GM12892 (cell line): ENCODE data around the gene GPR89B.
"Not testable (repeated sequence)": the region's sequence is repeated elsewhere in the genome, so short reads cannot be mapped to it uniquely, and the experiment has no call there.

Source experiments
- DNase-seq: peaks from one replicate; pipeline ENCODE4 v3.0.0; 2011; ENCODE audit not compliant: insufficient read length
- FAIRE-seq: peaks from 2 replicates; lab custom pipeline; 2011; peaks lifted over from hg19 to GRCh38; lab: Jason Lieb, UNC
- POLR2A ChIP-seq: IDR thresholded peaks from 2 replicates; pipeline ENCODE4 v1.6.1; 2011; ENCODE audit warnings: low read depth, low read length, control low read depth
- POLR2AphosphoS5 ChIP-seq: IDR thresholded peaks from 2 replicates; pipeline ENCODE4 v1.6.1; 2011; ENCODE audit warnings: low read depth, low read length, control low read depth
- TAF1 ChIP-seq: IDR thresholded peaks from 2 replicates; pipeline ENCODE4 v1.6.1; 2011; ENCODE audit warnings: low read depth, mild to moderate bottlenecking, control low read depth, low read length, borderline replicate concordance

GPR89B gene

DNA sequence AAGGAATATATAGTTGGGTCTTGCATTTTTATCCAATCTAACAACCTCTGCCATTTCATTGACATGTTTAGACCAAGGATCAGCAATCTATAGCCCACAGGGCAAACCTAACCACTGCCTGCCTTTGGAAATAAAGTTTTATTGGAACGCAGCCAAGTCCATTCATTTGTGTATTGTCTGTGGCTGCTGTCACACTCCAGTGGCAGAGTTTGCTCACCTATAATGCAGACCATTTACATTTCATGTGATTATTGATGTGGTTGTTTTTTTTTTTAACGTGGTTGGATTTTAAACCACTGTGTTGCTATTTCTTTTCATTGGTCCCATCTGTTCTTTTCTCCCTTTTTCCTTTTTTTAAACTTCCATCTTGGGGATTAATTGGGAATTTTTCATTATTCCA, 57.2 kb downstream of the GPR89B start:
- FAIRE-seq: not testable (repeated sequence)

DNA sequence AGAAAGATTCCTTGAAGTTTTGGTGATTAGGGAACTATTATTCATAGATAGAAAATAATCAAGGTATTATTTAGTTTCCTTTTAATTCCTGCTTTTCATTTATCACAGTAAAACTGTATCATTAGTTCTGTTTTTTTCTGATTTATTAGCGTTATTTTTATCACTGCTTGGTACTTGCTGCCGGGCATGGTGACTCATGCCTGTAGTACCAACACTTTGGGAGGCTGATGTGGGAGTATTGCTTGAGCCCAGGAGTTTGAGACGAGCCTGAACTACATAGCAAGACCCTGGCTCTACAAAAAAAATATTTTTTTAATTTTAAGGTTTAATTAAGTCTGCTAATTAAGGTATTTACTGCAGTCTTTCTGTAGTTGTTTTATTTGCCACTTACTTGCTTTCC, 59.7 kb downstream of the GPR89B start:
- not testable (repeated sequence) for DNase-seq, FAIRE-seq

More for the DNA sequence above, 57.2 kb downstream of the GPR89B start:
- not testable (repeated sequence) for DNase-seq

DNA sequence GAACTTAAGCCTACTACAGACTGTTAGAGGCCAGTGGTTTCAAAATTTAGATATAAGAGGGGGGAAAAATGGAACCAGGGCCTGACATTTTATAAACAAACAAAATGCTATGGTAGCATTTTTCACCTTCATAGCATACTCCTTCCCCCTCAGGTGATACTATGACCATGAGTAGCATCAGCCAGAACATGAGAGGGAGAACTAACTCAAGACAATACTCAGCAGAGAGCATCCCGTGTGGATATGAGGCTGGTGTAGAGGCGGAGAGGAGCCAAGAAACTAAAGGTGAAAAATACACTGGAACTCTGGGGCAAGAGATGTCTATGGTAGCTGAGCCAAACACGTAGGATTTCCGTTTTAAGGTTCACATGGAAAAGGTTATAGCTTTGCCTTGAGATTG, 64.7 kb downstream of the GPR89B start:
- FAIRE-seq, DNase-seq: not testable (repeated sequence)

DNA sequence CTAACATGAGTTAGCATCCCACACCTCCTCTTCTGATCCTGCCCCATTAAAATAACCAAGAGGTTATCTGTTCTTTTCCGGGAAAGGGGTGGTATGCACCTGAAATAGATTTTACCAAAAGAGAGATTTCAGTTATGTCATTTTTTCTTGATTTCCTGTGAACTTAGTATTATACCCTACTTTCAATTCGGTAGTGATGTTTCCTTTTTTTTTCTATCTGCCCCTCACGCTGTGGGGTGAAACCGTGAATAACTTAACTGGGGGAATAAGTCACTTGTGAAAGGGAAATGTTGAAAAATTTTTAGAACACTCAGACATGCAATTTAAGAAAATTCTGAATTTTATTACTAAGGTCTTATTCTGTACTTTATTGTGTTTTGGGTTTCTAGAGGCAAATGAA, 65.2 kb downstream of the GPR89B start:
- DNase-seq, FAIRE-seq: not testable (repeated sequence)

DNA sequence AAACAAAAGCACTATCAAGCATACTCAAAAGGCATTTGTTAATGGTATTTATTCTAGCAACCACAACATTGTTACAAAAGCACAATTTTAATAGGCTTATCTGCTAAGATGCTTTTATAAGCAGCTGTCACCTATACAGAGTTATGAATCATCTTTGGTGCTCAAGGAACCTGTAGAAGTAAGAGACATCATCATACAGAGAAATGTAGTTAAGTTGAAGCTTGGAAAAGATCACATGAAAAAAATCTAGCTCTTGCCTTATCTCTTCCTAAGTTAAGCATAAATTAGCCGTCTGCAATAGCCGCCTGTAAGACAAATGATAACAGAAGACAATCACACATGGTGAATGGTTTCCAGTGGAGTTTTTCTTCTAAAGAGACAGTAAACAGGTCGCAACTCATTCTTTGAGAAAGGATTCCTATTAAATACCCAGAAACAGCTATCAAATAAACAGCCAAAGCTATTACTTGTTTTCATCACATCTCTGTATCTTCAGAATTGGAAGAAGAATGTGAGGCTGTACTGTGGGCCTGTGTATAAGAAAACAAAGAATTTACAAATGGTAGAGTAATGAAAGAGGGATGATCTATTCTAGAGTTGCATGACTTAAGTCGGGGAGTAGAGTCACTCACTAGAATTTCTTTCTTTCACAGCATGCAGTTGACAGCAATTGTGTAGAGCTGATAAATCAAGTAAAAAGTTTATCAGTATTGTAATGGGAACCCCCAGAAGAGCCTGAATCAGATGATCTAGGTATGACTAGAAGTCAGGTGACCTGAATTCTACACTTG, 65.8 kb downstream of the GPR89B start:
- FAIRE-seq, DNase-seq: not testable (repeated sequence)

DNA sequence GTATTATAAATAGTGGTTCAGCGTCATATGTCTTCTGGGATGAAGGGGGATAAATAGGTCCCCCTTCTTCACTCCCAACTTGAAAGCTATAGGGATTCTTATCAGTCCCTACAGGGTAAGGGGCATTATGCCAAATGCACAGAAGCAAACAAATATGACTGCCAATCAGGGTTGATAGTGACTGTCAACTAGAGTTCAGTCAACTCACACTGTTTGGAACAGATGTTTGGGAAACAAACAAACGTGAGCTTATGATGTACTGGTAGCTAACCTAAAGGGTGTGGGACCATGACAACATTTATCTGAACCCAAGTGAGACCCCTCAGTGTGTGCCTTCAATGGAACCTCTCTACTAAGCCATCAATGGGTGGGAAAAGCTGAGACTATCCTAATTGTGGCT, 67.9 kb downstream of the GPR89B start:
- FAIRE-seq, DNase-seq: not testable (repeated sequence)

DNA sequence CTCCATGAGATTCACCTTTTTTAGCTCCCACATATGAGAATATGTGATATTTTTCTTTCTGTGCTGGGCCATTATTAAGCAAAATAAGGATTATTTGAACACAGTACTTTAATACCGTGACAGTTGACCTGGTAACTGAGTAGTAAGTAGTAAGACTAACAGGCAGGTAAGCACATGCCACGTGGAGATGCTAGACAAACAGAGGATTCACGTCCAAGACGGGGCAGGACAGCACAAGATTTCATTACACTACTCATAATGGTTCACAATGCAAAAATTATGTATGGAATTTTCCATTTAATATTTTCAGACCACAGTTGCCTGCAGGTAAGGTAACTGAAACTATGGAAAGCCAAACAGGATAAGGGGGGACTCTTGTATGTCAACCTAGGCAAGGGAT, 79.5 kb downstream of the GPR89B start:
- DNase-seq, FAIRE-seq: not testable (repeated sequence)

DNA sequence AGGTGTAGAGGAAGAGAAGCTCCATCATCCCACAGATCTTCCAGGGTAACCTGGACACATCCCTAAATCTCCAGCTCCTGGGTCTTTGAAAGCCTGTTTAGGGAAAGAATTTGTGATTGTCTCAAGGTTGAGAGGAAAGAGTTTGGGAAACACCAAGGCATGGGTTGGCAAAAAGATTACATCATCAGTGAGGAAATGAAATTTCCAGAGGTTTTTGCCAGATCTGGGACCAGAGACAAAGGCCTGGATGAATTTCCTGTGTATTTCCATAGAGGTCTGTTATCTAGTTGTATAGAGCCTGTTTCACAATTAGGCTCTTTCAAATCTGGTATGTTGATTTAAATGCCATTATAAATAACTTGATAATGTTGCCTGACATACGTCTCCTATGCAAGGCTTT, 82.3 kb downstream of the GPR89B start:
- no peak for DNase-seq
- TF ChIP-seq POLR2AphosphoS5: no peak
- TF ChIP-seq POLR2A: no peak
- no peak for TF ChIP-seq TAF1
- no peak for FAIRE-seq

DNA sequence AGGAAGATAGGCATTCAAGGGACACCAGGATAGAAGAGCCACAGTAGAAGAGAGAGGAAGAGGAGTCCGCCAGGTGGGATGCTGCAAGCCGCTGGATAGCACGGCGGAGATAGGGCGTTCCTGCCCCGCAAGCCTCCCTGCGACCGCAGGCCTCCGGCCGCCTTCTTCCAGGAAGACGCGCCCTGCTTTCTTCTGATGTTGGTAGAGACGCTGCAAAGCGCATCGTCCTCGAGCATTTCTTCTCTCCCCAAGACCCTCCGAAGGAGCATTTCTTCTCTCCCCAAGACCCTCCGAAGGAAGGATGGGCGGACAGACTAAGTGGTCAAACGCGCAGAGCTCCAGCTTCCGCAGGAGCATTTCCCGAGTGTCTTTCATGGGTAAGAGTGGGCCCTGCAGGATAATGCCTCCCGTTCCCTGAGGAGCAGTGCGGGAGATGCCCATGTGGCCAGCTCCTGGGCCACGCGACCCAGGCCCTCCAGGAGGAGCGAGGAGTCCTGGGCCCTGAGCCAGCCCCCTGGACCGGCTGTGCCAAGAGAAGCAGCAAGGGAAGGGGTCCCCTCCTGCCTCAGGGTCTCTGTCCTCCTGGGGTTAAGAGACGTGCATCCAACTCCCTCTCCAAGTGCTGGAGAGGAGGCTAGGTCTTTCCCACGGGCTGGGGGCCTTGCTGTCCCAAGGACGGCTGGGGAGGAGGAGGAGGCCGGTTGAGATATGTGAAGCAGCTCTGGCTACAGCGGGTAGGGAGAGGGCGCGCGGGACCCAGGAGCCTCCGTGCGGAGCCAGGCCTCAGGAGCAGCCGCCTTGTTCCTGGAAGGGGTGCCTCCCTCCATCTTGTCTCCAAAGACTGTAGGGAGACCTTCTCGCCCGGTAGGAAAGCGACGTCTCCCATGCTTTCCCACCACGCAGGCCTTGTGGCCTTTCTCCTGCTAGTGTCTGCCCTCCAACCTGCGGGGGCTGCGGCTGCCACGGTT, 85.2 kb downstream of the GPR89B start:
- not testable (repeated sequence) for DNase-seq, FAIRE-seq

DNA sequence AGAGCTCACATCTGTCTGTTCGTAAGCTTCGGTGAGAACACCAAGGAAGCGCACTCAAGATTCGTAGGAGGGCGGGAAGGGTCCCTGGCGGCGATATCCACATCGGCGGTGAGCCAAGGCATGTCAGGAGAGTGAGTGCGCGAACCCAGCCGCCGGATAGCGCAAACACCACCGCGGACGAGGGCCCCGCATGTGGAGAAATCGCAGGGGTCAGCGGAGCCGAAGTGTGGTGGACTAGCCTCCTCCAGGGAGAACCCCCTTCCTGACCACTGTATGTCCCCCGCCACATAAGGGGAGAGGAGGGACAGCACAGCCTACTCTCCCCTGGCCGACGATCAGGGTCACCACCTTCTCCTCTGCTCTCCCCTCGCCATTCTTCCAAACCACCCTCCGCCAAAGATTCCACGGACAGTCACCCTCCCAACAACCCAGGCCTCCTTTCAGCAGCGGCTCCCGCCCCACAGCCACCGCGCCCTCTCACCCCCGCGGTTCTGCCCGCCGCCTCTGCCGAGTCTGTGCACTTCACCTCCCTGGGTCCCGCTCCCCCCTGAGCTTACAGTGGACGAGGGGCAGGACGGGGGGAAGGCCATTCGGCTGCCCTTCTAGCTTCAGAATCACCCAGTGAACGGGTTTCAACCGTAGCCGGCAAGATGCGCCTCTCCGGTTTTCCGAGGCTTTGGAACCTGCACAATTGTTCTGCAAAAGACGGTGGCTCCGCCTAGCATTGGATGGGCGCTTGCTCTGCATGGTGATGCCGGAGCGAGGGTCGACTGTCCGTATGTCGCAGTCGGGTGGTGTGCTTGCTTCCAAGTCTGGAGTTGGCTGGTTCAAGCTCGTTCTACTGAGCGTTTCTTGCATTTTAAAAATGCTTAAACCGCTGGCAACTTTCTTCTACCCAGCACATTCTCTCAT, 86.3 kb downstream of the GPR89B start:
- DNase-seq, FAIRE-seq: not testable (repeated sequence)

DNA sequence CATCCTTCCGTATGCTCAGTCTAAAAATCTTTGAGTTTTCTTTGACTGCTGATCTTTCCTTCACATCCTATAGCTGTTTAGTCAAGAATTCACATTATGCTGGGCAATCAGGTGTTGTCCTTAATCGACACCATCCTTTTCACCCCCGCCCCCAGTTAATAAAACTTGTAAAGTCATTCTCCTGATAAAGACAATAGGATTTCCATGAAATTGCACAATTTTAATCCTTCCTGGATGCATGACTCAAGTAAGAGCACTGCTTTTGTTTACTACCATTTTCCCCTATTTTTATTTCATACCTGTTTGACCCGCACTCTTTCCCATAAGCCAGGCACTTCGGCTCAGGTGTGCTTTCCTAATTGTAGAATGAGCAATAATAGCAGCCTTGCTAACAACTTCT, 96.7 kb downstream of the GPR89B start:
- not testable (repeated sequence) for FAIRE-seq, DNase-seq

DNA sequence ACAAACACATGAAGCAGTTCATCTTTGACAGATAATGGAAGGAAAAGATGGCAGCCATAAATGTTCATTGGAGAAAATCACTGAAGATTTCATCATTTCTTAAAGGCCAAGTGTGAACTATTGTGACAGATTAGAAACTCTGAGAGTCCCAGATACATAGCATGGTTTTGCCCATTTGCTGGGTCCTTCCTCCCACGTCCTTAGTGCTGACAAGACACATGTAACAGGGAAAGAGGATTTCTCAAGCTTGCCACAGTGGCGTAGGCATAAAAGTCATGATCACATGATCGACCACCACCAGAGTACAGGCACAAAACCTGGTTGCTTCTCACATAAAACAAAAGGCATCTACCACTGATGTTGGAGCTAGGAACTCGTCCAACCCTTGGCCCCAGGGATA, 98.8 kb downstream of the GPR89B start:
- FAIRE-seq, DNase-seq: not testable (repeated sequence)

DNA sequence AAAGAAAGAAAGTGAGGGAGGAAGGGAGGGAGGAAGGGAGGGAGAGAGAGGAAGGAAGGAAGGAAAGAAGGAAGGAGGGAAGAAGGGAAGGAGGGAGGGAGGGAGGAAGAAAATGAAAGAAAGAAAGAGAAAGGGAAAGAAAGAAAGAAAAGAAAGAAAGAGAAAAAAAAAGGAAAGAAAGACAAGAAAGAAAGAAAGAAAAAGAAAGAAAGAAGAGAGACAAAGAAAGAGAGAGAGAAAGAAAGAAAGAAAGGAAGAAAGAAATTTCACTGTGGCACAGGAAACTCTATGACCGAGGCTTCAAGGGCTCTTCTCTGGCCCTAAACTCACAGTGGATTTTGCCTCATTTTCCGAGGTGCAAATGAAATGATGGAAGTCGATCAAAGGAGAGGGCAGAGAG, 104.0 kb downstream of the GPR89B start:
- DNase-seq, FAIRE-seq: not testable (repeated sequence)

DNA sequence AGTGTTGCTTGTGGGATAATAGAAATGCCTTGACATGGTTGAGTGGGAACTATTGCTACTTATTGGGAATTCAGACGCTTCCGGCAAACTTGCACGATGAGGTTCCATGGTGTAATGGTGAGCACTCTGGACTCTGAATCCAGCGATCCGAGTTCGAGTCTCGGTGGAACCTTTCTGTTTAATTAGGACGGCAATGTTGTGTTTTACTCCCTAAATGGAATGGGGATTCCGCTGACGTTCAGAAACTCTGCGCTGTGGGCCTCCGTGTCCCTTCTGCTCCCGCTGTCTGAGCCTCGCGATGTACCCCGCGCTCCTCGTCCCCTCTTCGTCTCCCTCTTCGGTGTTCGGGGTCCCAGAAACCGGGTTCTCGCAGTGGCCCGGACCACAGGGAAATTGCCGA, 104.5 kb downstream of the GPR89B start:
- not testable (repeated sequence) for FAIRE-seq, DNase-seq

DNA sequence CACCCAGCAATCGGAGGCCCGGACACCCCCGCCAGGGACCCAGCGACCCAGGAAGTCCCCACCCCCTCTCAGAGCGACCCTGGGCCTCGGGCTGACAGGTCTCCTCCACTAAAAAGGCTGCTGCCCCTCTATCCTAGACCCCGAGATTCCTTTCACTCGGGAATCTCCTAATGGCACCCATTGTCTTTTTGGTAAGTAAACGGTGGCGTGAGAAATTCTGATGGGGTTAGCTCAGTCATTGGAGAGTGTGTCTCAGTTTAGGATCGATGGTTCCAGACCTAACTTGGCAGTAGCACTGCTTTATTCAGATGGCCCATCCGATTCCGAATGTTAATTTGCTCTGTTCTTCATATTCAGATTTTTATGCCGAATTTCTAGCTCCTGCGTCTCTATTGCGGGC, 104.9 kb downstream of the GPR89B start:
- DNase-seq, FAIRE-seq: not testable (repeated sequence)

DNA sequence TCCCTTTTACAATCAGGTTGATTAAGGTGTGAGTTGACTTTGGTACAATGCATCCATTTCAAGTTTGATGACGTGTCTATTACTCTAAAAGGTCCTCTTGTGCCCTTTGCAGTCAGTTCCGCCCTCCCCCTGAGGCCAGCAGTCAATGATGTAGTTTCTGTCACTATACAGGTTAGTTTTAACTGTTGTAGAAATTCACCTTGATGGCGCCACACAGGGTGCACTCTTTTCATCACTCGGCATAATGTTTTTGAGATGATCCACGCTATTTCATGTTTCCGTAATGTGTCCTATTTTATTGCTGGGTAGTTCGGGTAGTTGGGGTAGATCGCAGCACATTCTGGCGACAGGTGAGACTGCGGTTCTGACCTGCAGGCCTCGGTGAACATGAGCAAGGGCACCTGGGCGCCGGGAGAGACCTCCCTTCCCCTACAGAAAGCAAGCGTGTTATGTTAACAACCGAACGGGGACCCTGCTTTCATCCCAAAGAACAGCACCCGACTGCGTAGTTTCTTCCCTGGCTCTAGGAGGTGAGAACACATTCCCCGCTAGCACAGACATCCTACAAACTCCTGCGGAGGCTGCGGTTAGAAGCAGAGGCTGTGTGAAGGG, 109.7 kb downstream of the GPR89B start:
- not testable (repeated sequence) for FAIRE-seq, DNase-seq
